GM19043 (cell line): Measurements from ENCODE around the gene RABGEF1.
"Not testable (repeated sequence)": the region's sequence is repeated elsewhere in the genome, so short reads cannot be mapped to it uniquely, and the experiment has no call there.

Experiments used
- ATAC-seq: cut with Tn5 transposase; IDR thresholded peaks from one replicate; pipeline ENCODE4 v1.9.1; 2021; ENCODE audit warnings: low read depth; ENCODE audit not compliant: unreplicated experiment

Gene RABGEF1

DNA sequence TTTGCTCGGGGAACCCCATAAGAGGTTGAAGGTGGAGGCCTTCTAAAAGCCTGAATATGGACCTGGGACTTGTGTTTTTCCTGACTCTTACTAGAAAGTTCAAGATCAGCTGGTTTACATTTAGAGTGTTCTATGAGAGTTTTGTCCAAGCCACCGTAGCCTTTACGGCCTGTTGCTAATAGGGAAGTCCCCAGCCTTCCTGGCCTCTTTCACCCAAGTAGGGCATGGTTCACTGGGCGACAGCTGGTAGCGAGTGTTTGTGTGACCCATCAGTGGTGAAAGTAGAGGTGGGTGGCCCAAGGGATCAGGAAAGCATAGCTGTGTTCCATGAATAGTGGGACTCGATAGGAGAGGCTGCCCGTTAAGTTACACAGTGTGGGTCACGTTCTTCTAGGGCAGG is 60.1 kb downstream of the RABGEF1 start:
- ATAC-seq = no peak

GRCh38 chr7:66804001-66804400 is 63.5 kb downstream of the RABGEF1 start:
- no peak for ATAC-seq

DNA sequence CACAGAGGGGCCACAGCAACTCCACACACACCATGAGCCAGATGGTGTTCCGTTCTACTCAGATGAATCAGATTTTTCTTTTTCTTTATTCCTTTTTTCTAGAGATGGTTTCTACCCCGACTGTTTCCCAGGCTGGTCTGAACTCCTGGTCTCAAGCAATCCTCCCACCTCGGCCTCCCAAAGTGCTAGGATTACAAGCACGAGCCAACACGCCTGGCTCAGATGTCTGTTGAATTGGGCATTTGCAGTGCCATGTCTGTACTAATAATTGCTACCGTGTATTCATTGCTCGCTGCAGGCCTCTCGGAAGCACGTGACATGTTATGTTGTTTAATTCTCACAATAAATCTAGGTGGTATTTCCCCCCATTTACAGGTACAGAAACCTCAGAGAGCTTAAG is 67.2 kb downstream of the RABGEF1 start:
- ATAC-seq = no peak

GRCh38 chr7:66810716-66811115 is 70.2 kb downstream of the RABGEF1 start:
- ATAC-seq = no peak

DNA sequence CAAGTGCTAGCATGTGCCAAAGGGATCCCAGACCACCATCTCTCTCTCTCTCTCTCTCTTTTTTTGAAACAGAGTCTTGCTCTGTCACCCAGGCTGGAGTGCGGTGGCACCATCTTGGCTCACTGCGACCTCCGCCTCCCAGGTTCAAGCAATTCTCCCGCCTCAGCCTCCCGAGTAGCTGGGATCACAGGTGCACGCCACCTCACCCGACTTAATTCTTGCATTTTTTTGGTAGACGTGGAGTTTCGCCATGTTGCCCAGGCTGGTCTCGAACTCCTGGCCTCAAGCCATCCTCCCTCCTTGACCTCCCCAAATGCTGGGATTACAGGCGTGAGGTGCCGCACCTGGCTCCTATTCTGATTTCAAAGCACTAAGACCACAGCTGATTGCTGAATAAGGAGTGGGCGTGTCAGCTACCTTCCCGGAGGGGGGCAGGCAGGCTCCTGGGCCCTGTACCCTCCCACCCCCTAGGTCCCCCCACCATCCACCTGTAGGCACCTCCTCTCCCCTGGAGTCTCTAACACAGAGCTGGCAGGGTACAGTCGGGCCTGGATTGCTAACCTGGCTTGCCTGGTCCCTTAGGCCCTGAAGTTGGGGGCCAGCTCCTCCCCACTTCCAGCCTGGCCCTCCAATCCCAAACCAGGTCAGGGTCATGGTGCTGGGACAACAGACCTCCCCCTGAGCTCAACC is 74.8 kb downstream of the RABGEF1 start:
- not testable (repeated sequence) for ATAC-seq

GRCh38 chr7:66815951-66816350 is 75.4 kb downstream of the RABGEF1 start:
- ATAC-seq = no peak

DNA sequence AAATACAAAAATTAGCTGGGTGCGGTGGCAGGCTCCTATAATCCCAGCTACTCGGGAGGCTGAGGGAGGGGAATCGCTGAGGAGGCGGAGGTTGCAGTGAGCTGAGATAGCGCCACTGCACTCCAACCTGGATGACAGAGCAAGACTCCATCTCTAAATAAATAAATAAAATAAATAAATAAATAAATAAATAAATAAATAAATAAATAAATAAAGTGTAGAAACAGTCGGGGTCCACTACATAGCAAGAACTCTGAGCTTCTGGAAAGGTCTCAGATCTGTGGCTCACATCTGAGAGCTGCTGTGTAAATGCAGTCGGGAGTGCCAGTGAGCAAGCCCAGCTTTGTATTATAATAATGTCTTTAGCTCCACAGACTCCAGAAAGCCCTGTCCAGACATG is 76.1 kb downstream of the RABGEF1 start:
- not testable (repeated sequence) for ATAC-seq

- not testable (repeated sequence) for ATAC-seq
These were observed 76.8 kb downstream of the RABGEF1 start for GRCh38 chr7:66817208-66817795.

GRCh38 chr7:66817956-66818355 is 77.4 kb downstream of the RABGEF1 start:
- not testable (repeated sequence) for ATAC-seq

- ATAC-seq = no peak
These were observed 83.5 kb downstream of the RABGEF1 start for GRCh38 chr7:66824041-66824440.

GRCh38 chr7:66825538-66825937 is 85.0 kb downstream of the RABGEF1 start:
- not testable (repeated sequence) for ATAC-seq

DNA sequence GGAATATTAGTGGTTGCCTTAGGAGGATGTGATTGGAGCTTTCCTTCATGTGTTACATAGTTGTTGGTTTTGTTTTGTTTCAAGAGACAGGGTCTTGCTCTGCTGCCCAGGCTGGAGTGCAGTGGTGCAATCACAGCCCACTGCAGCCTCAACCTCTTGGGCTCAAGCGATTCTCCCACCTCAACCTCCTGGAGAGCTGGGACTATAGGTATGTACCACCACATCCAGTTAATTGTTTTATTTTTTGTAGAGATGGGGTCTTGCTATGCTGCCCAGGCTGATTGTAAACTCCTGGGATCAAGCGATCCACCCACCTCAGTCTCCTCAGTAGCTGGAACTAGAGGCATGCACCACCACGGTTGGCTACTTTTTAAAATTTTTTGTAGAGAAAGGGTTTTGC is 86.1 kb downstream of the RABGEF1 start:
- no peak for ATAC-seq

DNA sequence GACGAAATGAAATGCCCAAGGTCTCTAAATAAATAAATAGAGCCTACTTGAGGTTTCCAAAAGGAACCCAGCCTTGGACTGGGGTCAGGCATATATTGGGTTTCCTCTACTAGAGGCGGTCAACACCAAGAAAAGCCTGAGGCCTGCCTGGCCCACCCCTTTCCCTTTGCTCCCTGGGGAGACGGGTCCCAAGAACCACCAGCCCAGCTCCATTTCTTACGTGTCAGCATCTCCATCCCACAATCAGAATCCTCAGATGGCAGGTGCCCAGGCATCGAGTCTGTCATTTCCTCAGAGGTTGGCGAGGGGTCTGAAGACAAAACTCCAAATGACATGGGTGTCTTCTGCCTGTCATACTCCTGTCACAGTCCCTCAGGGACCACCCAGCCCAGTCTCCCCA is 90.4 kb downstream of the RABGEF1 start:
- ATAC-seq = not testable (repeated sequence)

DNA sequence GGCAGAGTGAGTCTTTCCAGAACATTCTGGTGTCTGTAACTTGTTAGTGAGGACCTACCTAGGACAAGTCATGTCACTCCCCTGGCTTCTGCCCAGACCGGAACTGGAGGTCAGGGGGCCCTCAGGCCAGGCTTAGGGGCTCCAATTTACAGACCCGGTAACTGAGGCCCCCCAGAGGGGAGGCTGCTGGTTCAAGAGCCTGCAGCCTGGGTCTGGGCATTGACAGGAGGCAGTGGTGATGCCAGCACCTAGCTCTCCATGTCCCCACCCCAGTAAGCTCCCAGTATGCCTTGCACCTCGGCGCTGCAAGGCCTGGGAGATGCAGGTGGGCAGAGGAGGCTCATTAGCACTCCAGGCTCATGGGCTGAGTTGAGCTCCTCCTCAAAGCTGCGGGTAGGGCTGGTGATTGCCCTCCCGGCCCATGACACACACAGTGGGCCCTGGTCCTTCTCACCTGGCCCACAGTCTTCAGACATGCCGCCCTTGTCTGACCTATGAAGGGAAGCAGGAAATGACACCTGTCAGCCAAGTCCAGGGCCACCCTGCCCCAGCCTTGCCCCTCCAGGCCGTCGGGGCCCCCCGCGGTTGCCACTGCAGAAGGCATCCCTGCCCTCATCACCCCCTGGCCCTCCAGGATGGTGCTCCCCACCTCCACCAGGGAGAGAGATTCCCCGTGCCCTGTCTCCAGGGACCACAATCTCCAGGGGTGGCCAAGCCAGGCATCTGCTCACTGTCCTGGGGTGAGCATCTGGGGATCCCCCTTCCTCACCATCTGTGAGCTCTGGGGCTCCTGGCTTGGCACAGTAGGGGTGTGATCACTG is 92.2 kb downstream of the RABGEF1 start:
- no peak for ATAC-seq

- ATAC-seq = no peak
These were observed 96.5 kb downstream of the RABGEF1 start for GRCh38 chr7:66837007-66837406.

- ATAC-seq = no peak
These were observed 97.1 kb downstream of the RABGEF1 start for GRCh38 chr7:66837661-66838060.

GRCh38 chr7:66839814-66840213 is 99.3 kb downstream of the RABGEF1 start:
- no peak for ATAC-seq

GRCh38 chr7:66840316-66840715 is 99.8 kb downstream of the RABGEF1 start:
- no peak for ATAC-seq

- ATAC-seq = no peak
These were observed 101.4 kb downstream of the RABGEF1 start for GRCh38 chr7:66841898-66842297.

GRCh38 chr7:66843492-66843891 is 103.0 kb downstream of the RABGEF1 start:
- ATAC-seq = not testable (repeated sequence)

GRCh38 chr7:66844552-66845378 is 104.2 kb downstream of the RABGEF1 start:
- peak; percentile 94 for ATAC-seq
